ENCODE measurements around the gene TAF1.

- TF ChIP-seq EZH2phosphoT487 (IDR thresholded peaks at IDR 0.05) (no peak), CTCF (IDR thresholded peaks at IDR 0.05) (no peak), EZH2 (IDR thresholded peaks at IDR 0.05) (no peak)
These were observed 66.6 kb downstream of the TAF1 start for GRCh38 chrX:71432733-71433132.

All from neural progenitor cell (in vitro differentiated cells).